ENCODE data around the gene SPTBN4.
"Not testable (repeated sequence)": the region's sequence is repeated elsewhere in the genome, so short reads cannot be mapped to it uniquely, and the experiment has no call there.

Gene SPTBN4

GRCh38 chr19:40492274-40492673 is 25.5 kb downstream of the SPTBN4 start:
- Histone ChIP-seq H3K36me3 (ENCODE audit: control insufficient read depth, insufficient read depth, low read length) (no peaks in the 10 kb centered on the region), H3K9ac (no peak overlapping the region), H3K27me3 (ENCODE audit: control insufficient read depth, insufficient read depth, low read length) (no peaks in the 10 kb centered on the region), H3K4me3 (ENCODE audit: low read depth, low read length) (no peak overlapping the region), H3K4me1 (no peaks in the 10 kb centered on the region), H2AFZ (no peak overlapping the region), H3K79me2 (no peaks in the 10 kb centered on the region), H3K27ac (no peak overlapping the region), H3K9me3 (ENCODE audit: control insufficient read depth, low read length) (no peaks in the 10 kb centered on the region), H3K4me2 (ENCODE audit: low read length) (no peak overlapping the region)
- TF ChIP-seq, protein P1, sequence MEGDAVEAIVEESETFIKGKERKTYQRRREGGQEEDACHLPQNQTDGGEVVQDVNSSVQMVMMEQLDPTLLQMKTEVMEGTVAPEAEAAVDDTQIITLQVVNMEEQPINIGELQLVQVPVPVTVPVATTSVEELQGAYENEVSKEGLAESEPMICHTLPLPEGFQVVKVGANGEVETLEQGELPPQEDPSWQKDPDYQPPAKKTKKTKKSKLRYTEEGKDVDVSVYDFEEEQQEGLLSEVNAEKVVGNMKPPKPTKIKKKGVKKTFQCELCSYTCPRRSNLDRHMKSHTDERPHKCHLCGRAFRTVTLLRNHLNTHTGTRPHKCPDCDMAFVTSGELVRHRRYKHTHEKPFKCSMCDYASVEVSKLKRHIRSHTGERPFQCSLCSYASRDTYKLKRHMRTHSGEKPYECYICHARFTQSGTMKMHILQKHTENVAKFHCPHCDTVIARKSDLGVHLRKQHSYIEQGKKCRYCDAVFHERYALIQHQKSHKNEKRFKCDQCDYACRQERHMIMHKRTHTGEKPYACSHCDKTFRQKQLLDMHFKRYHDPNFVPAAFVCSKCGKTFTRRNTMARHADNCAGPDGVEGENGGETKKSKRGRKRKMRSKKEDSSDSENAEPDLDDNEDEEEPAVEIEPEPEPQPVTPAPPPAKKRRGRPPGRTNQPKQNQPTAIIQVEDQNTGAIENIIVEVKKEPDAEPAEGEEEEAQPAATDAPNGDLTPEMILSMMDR (IDR thresholded peaks at IDR 0.05), result no peak

GRCh38 chr19:40493778-40494177 is 27.0 kb downstream of the SPTBN4 start:
- no peaks in the 10 kb centered on the region for H3K27me3 ChIP-seq (ENCODE audit: control insufficient read depth, insufficient read depth, low read length)
- H3K79me2 ChIP-seq, result no peaks in the 10 kb centered on the region
- H3K4me3 ChIP-seq (ENCODE audit: low read depth, low read length), result no peak overlapping the region
- H3K9ac ChIP-seq, result no peak overlapping the region
- no peaks in the 10 kb centered on the region for H3K36me3 ChIP-seq (ENCODE audit: control insufficient read depth, insufficient read depth, low read length)
- no peaks in the 10 kb centered on the region for H3K4me1 ChIP-seq
- H3K9me3 ChIP-seq (ENCODE audit: control insufficient read depth, low read length), result no peaks in the 10 kb centered on the region
- no peak overlapping the region for H3K27ac ChIP-seq
- H3K4me2 ChIP-seq (ENCODE audit: low read length), result no peak overlapping the region
- no peak overlapping the region for H2AFZ ChIP-seq
- TF ChIP-seq, protein P1 (IDR thresholded peaks at IDR 0.05), result no peak

GRCh38 chr19:40494191-40494838 is 27.5 kb downstream of the SPTBN4 start:
- Histone ChIP-seq H3K9ac (no peak overlapping the region), H3K4me3 (ENCODE audit: low read depth, low read length) (no peak overlapping the region), H3K27me3 (ENCODE audit: control insufficient read depth, insufficient read depth, low read length) (no peaks in the 10 kb centered on the region), H3K27ac (no peak overlapping the region), H2AFZ (no peak overlapping the region), H3K36me3 (ENCODE audit: control insufficient read depth, insufficient read depth, low read length) (no peaks in the 10 kb centered on the region), H3K9me3 (ENCODE audit: control insufficient read depth, low read length) (no peaks in the 10 kb centered on the region), H3K79me2 (no peaks in the 10 kb centered on the region), H3K4me2 (ENCODE audit: low read length) (no peak overlapping the region), H3K4me1 (no peaks in the 10 kb centered on the region)
- TF ChIP-seq, protein P1 (IDR thresholded peaks at IDR 0.05), result no peak

DNA sequence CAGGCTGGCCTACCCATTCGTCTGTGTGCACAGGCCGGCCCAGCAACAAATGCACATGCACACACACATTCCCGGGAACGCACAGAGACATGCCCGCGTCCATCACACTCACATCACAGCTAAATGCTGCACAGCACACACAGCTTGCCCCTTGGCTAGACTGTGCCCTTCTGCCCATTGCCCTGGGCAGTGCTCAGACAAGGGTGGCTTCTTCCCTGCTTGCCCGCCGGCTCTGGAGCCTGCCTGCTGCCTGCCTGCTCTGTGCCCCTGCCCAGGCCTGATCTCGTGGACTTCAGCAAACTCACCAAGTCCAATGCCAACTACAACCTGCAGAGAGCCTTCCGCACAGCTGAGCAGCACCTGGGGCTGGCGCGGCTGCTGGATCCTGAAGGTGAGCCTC is 30.4 kb downstream of the SPTBN4 start:
- H3K79me2 ChIP-seq, result no peaks in the 10 kb centered on the region
- no peaks in the 10 kb centered on the region for H3K9me3 ChIP-seq (ENCODE audit: control insufficient read depth, low read length)
- H3K27ac ChIP-seq, result no peak overlapping the region
- no peaks in the 10 kb centered on the region for H3K4me1 ChIP-seq
- no peaks in the 10 kb centered on the region for H3K36me3 ChIP-seq (ENCODE audit: control insufficient read depth, insufficient read depth, low read length)
- no peak overlapping the region for H3K9ac ChIP-seq
- TF ChIP-seq, protein P1 (IDR thresholded peaks at IDR 0.05), result no peak
- no peaks in the 10 kb centered on the region for H3K27me3 ChIP-seq (ENCODE audit: control insufficient read depth, insufficient read depth, low read length)
- H3K4me2 ChIP-seq (ENCODE audit: low read length), result no peak overlapping the region
- H3K4me3 ChIP-seq (ENCODE audit: low read depth, low read length), result no peak overlapping the region
- H2AFZ ChIP-seq, result no peak overlapping the region

GRCh38 chr19:40499320-40499719 is 32.5 kb downstream of the SPTBN4 start:
- Histone ChIP-seq H3K36me3 (ENCODE audit: control insufficient read depth, insufficient read depth, low read length) (no peaks in the 10 kb centered on the region), H3K9ac (no peak overlapping the region), H3K27ac (no peak overlapping the region), H3K4me3 (ENCODE audit: low read depth, low read length) (no peak overlapping the region), H3K4me2 (ENCODE audit: low read length) (no peak overlapping the region), H3K79me2 (no peaks in the 10 kb centered on the region), H2AFZ (no peak overlapping the region), H3K9me3 (ENCODE audit: control insufficient read depth, low read length) (no peaks in the 10 kb centered on the region), H3K27me3 (ENCODE audit: control insufficient read depth, insufficient read depth, low read length) (no peaks in the 10 kb centered on the region), H3K4me1 (no peaks in the 10 kb centered on the region)
- TF ChIP-seq, protein P1 (IDR thresholded peaks at IDR 0.05), result no peak

DNA sequence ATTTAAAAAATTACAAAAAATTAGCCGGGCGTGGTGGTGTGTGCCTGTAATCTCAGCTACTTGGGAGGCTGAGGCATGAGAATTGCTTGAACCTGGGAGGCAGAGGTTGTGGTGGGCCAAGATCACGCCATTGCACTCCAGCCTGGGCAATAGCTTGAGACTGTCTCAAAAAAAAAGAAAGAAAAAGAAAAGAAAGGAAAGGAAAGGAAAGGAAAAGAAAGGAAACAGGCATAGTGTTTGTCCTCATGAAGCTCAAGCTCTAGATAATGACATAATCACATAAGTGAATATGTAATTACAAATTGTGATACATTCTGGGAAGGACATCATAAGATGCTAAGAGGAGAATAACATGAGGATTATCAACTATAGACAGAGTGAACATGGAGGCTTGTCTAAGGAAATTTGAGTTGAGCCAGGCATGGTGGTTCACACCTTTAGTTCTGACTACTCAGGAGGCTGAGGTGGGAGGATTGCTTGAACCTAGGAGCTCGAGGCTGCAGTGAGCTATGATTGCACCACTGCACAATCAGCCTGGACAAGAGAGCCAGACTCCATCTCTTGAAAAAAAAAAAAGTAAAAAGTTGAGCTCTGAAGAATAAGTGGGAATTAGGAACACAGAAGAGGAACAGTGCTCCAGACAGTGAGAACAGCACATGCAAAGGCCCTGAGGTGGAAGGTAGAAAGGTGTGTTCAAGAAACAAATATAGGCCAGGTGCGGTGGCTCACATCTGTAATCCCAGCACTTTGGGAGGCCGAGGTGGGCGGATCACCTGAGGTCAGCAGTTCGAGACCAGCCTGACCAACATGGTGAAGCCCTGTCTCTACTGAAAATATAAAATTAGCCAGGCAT is 34.1 kb downstream of the SPTBN4 start:
- not testable (repeated sequence) for H3K9ac ChIP-seq; H2AFZ ChIP-seq; H3K79me2 ChIP-seq; H3K27ac ChIP-seq; H3K27me3 ChIP-seq (ENCODE audit: control insufficient read depth, insufficient read depth, low read length); H3K4me3 ChIP-seq (ENCODE audit: low read depth, low read length); H3K4me2 ChIP-seq (ENCODE audit: low read length); H3K36me3 ChIP-seq (ENCODE audit: control insufficient read depth, insufficient read depth, low read length); H3K4me1 ChIP-seq; H3K9me3 ChIP-seq (ENCODE audit: control insufficient read depth, low read length)

Measured in parathyroid adenoma (tissue), 2 donors.